Body of pancreas (tissue), 4 donors: ENCODE measurements around the gene SIPA1L3. TPM values are rescaled to one million over a fixed set of nuclear protein-coding genes. Genes with fewer than 3 reads are reported as not detected.
A peak's percentile ranks its signal among the peaks of the same experiment; 100 is the strongest.

Source experiments
- ATAC-seq: fragments of 150-250 bp; one replicate; pipeline ENCODE4 v1.9.1; 2016
- DNase-seq, 4 donors: peaks; one replicate each; pipeline ENCODE4 v3.0.0-alpha.2; 2019
- H3K27ac ChIP-seq, 4 donors: fragments of 200-600 bp; sonication (generic); 1 replicate in 3 of 4; 2 replicates in 1 of 4; pipeline versions ENCODE4 v1.5.1 to v1.6.1; 2016 to 2019; ENCODE audit warnings: mild to moderate bottlenecking in 1 of 4, mixed read lengths in 1 of 4, moderate library complexity in 1 of 4
- H3K27me3 ChIP-seq, 2 donors: fragments of 200-600 bp; sonication (generic); one replicate each; pipeline ENCODE4 v1.6.0; 2016; ENCODE audit warnings: mild to moderate bottlenecking in 1 of 2
- H3K36me3 ChIP-seq, 2 donors: fragments of 200-600 bp; sonication (generic); replicated peaks in 1 of 2; 2 replicates each; pipeline ENCODE4 v1.5.1; 2016; ENCODE audit warnings: low read depth in 2 of 2; ENCODE audit not compliant: insufficient read depth in 1 of 2
- H3K4me1 ChIP-seq: fragments of 200-600 bp; sonication (generic); one replicate; pipeline ENCODE4 v1.6.0; 2016
- H3K4me3 ChIP-seq, 2 donors: fragments of 200-600 bp; sonication (generic); 1 replicate in 1 of 2; 2 replicates in 1 of 2; pipeline ENCODE4 v1.5.1; 2016 to 2019
- H3K9me3 ChIP-seq, 3 donors: fragments of 200-600 bp; sonication (generic); 1 replicate in 2 of 3; 2 replicates in 1 of 3; pipeline ENCODE4 v1.5.1; 2016
- CTCF ChIP-seq, 7 experiments: fragments of 450-650 bp in 4 of 7; fragments of 200-600 bp in 3 of 7; sonication (generic) in 3 of 7; IDR thresholded peaks; one replicate each; pipeline ENCODE4 v1.5.1; 2016 to 2019; ENCODE audit warnings: antibody characterized with exemption in 7 of 7
- POLR2A ChIP-seq, 3 donors: fragments of 450-650 bp; IDR thresholded peaks; one replicate each; pipeline ENCODE4 v1.6.1; 2016; ENCODE audit warnings: antibody characterized with exemption in 3 of 3, mild to moderate bottlenecking in 2 of 3
- WGBS, 2 donors: methylation state at CpG; one replicate each; pipeline ENCODE4 v1.1.5; 2017; 5-methylcytosine and 5-hydroxymethylcytosine counted together
- intact Hi-C: fragments of 100-400 bp; cut with DNase I; formaldehyde crosslinking; loops from one replicate; pipeline ENCODE4 v1.15.1; 2023
- total RNA-seq, 2 donors: library from RNA; depleted of rRNA; stranded (reverse); fragments of >200 nt; gene quantifications; one replicate each; pipeline ENCODE4 v1.1.0, GENCODE V29; 2016

The SIPA1L3 gene
- total RNA-seq, 2 donors from 2014 or later, result 41.5 to 62.0 TPM

- peaks cover 6 to 10% of the 10 kb centered on the region in 2 donors for H3K36me3 ChIP-seq
- no peaks in the 10 kb centered on the region for H3K9me3 ChIP-seq
- ATAC-seq (no peak), DNase-seq (peak in 3 of 4 donors; percentile 34 to 43 (median 35))
- H3K27ac ChIP-seq, result no peak overlapping the region
- no peaks in the 10 kb centered on the region for H3K4me1 ChIP-seq
- H3K27me3 ChIP-seq, result no peaks in the 10 kb centered on the region
- no peak overlapping the region for H3K4me3 ChIP-seq
- WGBS, 2 donors, result 92 to 96% methylated on average over 8 of the region's 8 CpGs
- intact Hi-C loops, result no loop called here
- no peak for TF ChIP-seq CTCF (IDR thresholded peaks at IDR 0.05)
- TF ChIP-seq POLR2A (IDR thresholded peaks at IDR 0.05), result no peak
Observed at GRCh38 chr19:38204096-38204495, 297.1 kb downstream of the SIPA1L3 start.

GRCh38 chr19:38204728-38205127, 297.7 kb downstream of the SIPA1L3 start:
- Histone ChIP-seq H3K4me1 (no peaks in the 10 kb centered on the region), H3K36me3 (peaks cover 6 to 10% of the 10 kb centered on the region in 2 donors), H3K27me3 (no peaks in the 10 kb centered on the region), H3K27ac (no peak overlapping the region), H3K4me3 (no peak overlapping the region), H3K9me3 (no peaks in the 10 kb centered on the region)
- intact Hi-C loops, result no loop called here
- TF ChIP-seq CTCF (IDR thresholded peaks at IDR 0.05) (no peak), POLR2A (IDR thresholded peaks at IDR 0.05) (no peak)
- WGBS, 2 donors, result 90 to 91% methylated on average over 8 of the region's 8 CpGs
- ATAC-seq (no peak), DNase-seq (no peak)

- intact Hi-C loops, result no loop called here
- H3K4me1 ChIP-seq, result no peaks in the 10 kb centered on the region
- WGBS, 2 donors, result 85 to 90% methylated on average over 13 to 35 of the region's 36 CpGs
- no peak for DNase-seq
- H3K9me3 ChIP-seq, result no peaks in the 10 kb centered on the region
- H3K27ac ChIP-seq, result no peak overlapping the region
- no peak for ATAC-seq
- no peak overlapping the region for H3K4me3 ChIP-seq
- H3K36me3 ChIP-seq, result peaks cover 6 to 10% of the 10 kb centered on the region in 2 donors
- TF ChIP-seq POLR2A (IDR thresholded peaks at IDR 0.05), result no peak
- TF ChIP-seq CTCF (IDR thresholded peaks at IDR 0.05), result no peak
- H3K27me3 ChIP-seq, result peaks cover 0 to 2% of the 10 kb centered on the region in 2 donors
Observed at GRCh38 chr19:38206006-38206745, 299.2 kb downstream of the SIPA1L3 start.

- no peak for DNase-seq
- H3K9me3 ChIP-seq, result no peaks in the 10 kb centered on the region
- no peak for TF ChIP-seq POLR2A (IDR thresholded peaks at IDR 0.05)
- no peak for TF ChIP-seq CTCF (IDR thresholded peaks at IDR 0.05)
- peaks cover 0 to 4% of the 10 kb centered on the region in 2 donors for H3K27me3 ChIP-seq
- no peak for ATAC-seq
- H3K27ac ChIP-seq, result no peak overlapping the region
- 89 to 94% methylated on average over 16 of the region's 16 CpGs for WGBS, 2 donors
- H3K4me3 ChIP-seq, result no peak overlapping the region
- no peaks in the 10 kb centered on the region for H3K4me1 ChIP-seq
- intact Hi-C loops, result no loop called here
- H3K36me3 ChIP-seq, result peaks cover 5 to 8% of the 10 kb centered on the region in 2 donors
Observed at GRCh38 chr19:38206928-38207327, 299.9 kb downstream of the SIPA1L3 start.

- Histone ChIP-seq H3K9me3 (no peaks in the 10 kb centered on the region), H3K36me3 (peaks cover 4 to 6% of the 10 kb centered on the region in 2 donors), H3K4me1 (no peaks in the 10 kb centered on the region), H3K4me3 (no peak overlapping the region), H3K27ac (no peak overlapping the region), H3K27me3 (peaks cover 0 to 4% of the 10 kb centered on the region in 2 donors)
- TF ChIP-seq POLR2A (IDR thresholded peaks at IDR 0.05) (no peak), CTCF (IDR thresholded peaks at IDR 0.05) (no peak)
- DNase-seq (no peak), ATAC-seq (no peak)
- intact Hi-C loops, result no loop called here
- 79 to 96% methylated on average over 7 to 12 of the region's 12 CpGs for WGBS, 2 donors
Observed at GRCh38 chr19:38207543-38207942, 300.5 kb downstream of the SIPA1L3 start.
